H1 (cell line): ENCODE results near the gene MPHOSPH8. TPM values are rescaled to one million over a fixed set of nuclear protein-coding genes. Genes with fewer than 3 reads are reported as not detected.

ENCODE experiments used
- CTCF ChIA-PET: fragments of 300-600 bp; sonication (Branson Sonifier 250); formaldehyde crosslinking; loops from one replicate; lab custom pipeline; 2021; ENCODE audit not compliant: partially characterized antibody; lab: Charles Lee
- POLR2A ChIA-PET: fragments of 300-600 bp; sonication (Branson Sonifier 250); formaldehyde crosslinking; loops from one replicate; lab custom pipeline; 2021; ENCODE audit warnings: inconsistent platforms; ENCODE audit not compliant: partially characterized antibody; lab: Charles Lee
- DNase-seq, 2 experiments: peaks; one replicate each; pipeline versions ENCODE4 v3.0.0 to v3.0.0-alpha.2; 2010 to 2022; ENCODE audit warnings: low spot score in 2 of 2, low read depth in 1 of 2, mixed read lengths in 1 of 2
- FAIRE-seq: peaks from 2 replicates; lab custom pipeline; 2011; peaks lifted over from hg19 to GRCh38; lab: Jason Lieb, UNC
- H2AFZ ChIP-seq: 2 replicates; pipeline ENCODE4 v1.8.1; 2012; ENCODE audit warnings: low read length, inconsistent platforms
- H2AK5ac ChIP-seq: 2 replicates; pipeline ENCODE4 v1.6.1; 2013; ENCODE audit warnings: low read depth, low read length
- H2BK120ac ChIP-seq: replicated peaks from 2 replicates; pipeline ENCODE3; 2013; ENCODE audit warnings: low read depth, low read length, inconsistent platforms
- H2BK12ac ChIP-seq: 2 replicates; pipeline ENCODE4 v1.6.1; 2013; ENCODE audit warnings: low read depth, low read length
- H2BK15ac ChIP-seq: 2 replicates; pipeline ENCODE4 v1.6.1; 2013; ENCODE audit warnings: low read length
- H2BK20ac ChIP-seq: 2 replicates; pipeline ENCODE4 v1.6.1; 2013; ENCODE audit warnings: low read length
- H2BK5ac ChIP-seq: 2 replicates; pipeline ENCODE4 v1.6.1; 2013; ENCODE audit warnings: low read depth, low read length
- H3K14ac ChIP-seq: 2 replicates; pipeline ENCODE4 v1.6.1; 2013; ENCODE audit warnings: inconsistent platforms; ENCODE audit not compliant: insufficient read length
- H3K18ac ChIP-seq: 2 replicates; pipeline ENCODE4 v1.6.1; 2013; ENCODE audit warnings: low read length; ENCODE audit errors: extremely low read depth
- H3K23ac ChIP-seq: 2 replicates; pipeline ENCODE4 v1.6.1; 2013; ENCODE audit warnings: inconsistent platforms; ENCODE audit not compliant: insufficient read length
- H3K23me2 ChIP-seq: 2 replicates; pipeline ENCODE4 v1.6.1; 2013; ENCODE audit warnings: low read depth, low read length
- H3K27ac ChIP-seq: 2 replicates; pipeline ENCODE4 v1.6.1; 2011; ENCODE audit warnings: low read depth, low read length, inconsistent platforms
- H3K27me3 ChIP-seq, 4 experiments: replicated peaks in 1 of 4; 1 replicate in 1 of 4; 2 replicates in 3 of 4; pipeline versions ENCODE4 v1.6.1 to v1.8.1; 2011 to 2013; ENCODE audit warnings: low read length in 3 of 4, mild to moderate bottlenecking in 3 of 4, inconsistent platforms in 2 of 4, mixed read lengths in 2 of 4, moderate library complexity in 1 of 4; ENCODE audit not compliant: control insufficient read depth in 3 of 4, insufficient read depth in 3 of 4; ENCODE audit errors: extremely low read depth in 1 of 4
- H3K36me3 ChIP-seq, 4 experiments: 2 replicates each; pipeline versions ENCODE4 v1.6.1 to v1.8.1; 2011 to 2013; ENCODE audit warnings: mild to moderate bottlenecking in 4 of 4, low read length in 3 of 4, moderate library complexity in 2 of 4, control low read depth in 1 of 4, inconsistent platforms in 1 of 4; ENCODE audit not compliant: insufficient read depth in 4 of 4, control insufficient read depth in 2 of 4
- H3K4ac ChIP-seq: replicated peaks from 2 replicates; pipeline ENCODE3; 2013; ENCODE audit warnings: low read length, low read depth, mixed read lengths, inconsistent platforms; ENCODE audit not compliant: insufficient read length
- H3K4me1 ChIP-seq, 4 experiments: replicated peaks in 1 of 4; 1 replicate in 1 of 4; 2 replicates in 3 of 4; pipeline versions ENCODE4 v1.6.1 to v1.8.1; 2011 to 2013; ENCODE audit warnings: low read length in 3 of 4, inconsistent platforms in 2 of 4, mixed read lengths in 1 of 4; ENCODE audit not compliant: insufficient read depth in 4 of 4, control insufficient read depth in 3 of 4
- H3K4me2 ChIP-seq, 2 experiments: 2 replicates each; pipeline versions ENCODE4 v1.6.1 to v1.8.1; 2011 to 2013; ENCODE audit warnings: low read depth in 2 of 2, low read length in 2 of 2, control low read depth in 1 of 2, inconsistent platforms in 1 of 2, mild to moderate bottlenecking in 1 of 2; ENCODE audit not compliant: insufficient read depth in 1 of 2
- H3K4me3 ChIP-seq, 4 experiments: fragments of 200-600, 300-600 bp in 1 of 4; sonication (generic), shearing (Covaris generic), sonication (Bioruptor Twin) in 1 of 4; 2 replicates each; pipeline versions ENCODE4 v1.5.1 to v1.8.1; 2011 to 2016; ENCODE audit warnings: low read length in 4 of 4, low read depth in 3 of 4, control low read depth in 2 of 4, inconsistent platforms in 2 of 4, mild to moderate bottlenecking in 2 of 4, mixed read lengths in 1 of 4, moderate library complexity in 1 of 4; ENCODE audit not compliant: insufficient read depth in 2 of 4; ENCODE audit errors: extremely low read depth in 1 of 4
- H3K56ac ChIP-seq: replicated peaks from 2 replicates; pipeline ENCODE3; 2013; ENCODE audit warnings: low read depth, mild to moderate bottlenecking, mixed read lengths, low read length, inconsistent platforms; ENCODE audit not compliant: insufficient read length
- H3K79me1 ChIP-seq: 2 replicates; pipeline ENCODE4 v1.6.1; 2013; ENCODE audit warnings: low read depth, low read length, control low read depth
- H3K79me2 ChIP-seq, 2 experiments: 2 replicates each; pipeline versions ENCODE4 v1.6.1 to v1.8.1; 2012 to 2013; ENCODE audit warnings: low read length in 2 of 2, mild to moderate bottlenecking in 2 of 2, inconsistent platforms in 1 of 2; ENCODE audit not compliant: insufficient read depth in 2 of 2, control insufficient read depth in 1 of 2
- H3K9ac ChIP-seq, 4 experiments: replicated peaks in 1 of 4; 1 replicate in 1 of 4; 2 replicates in 3 of 4; pipeline versions ENCODE4 v1.6.1 to v1.8.1; 2011 to 2013; ENCODE audit warnings: low read depth in 3 of 4, low read length in 3 of 4, control low read depth in 2 of 4, mild to moderate bottlenecking in 2 of 4, moderate library complexity in 2 of 4, inconsistent platforms in 1 of 4; ENCODE audit errors: extremely low read depth in 1 of 4
- H3K9me3 ChIP-seq, 2 experiments: 2 replicates each; pipeline versions ENCODE4 v1.6.1 to v1.8.1; 2012 to 2013; ENCODE audit warnings: mild to moderate bottlenecking in 2 of 2, moderate library complexity in 2 of 2, control low read depth in 1 of 2, inconsistent platforms in 1 of 2, low read depth in 1 of 2, low read length in 1 of 2, mixed read lengths in 1 of 2; ENCODE audit not compliant: insufficient read depth in 2 of 2
- H4K20me1 ChIP-seq, 2 experiments: replicated peaks in 1 of 2; 2 replicates each; pipeline versions ENCODE3 to v1.8.1; 2011 to 2013; ENCODE audit warnings: inconsistent platforms in 2 of 2, low read length in 2 of 2, mild to moderate bottlenecking in 1 of 2; ENCODE audit not compliant: insufficient read depth in 2 of 2, control insufficient read depth in 1 of 2
- H4K5ac ChIP-seq: 2 replicates; pipeline ENCODE4 v1.6.1; 2013; ENCODE audit warnings: low read length, low read depth, mixed read lengths, inconsistent platforms; ENCODE audit not compliant: insufficient read length
- H4K8ac ChIP-seq: 2 replicates; pipeline ENCODE4 v1.8.0; 2013; ENCODE audit warnings: mild to moderate bottlenecking, moderate library complexity, low read length, inconsistent platforms; ENCODE audit not compliant: insufficient read depth; ENCODE audit errors: extremely low read depth
- H4K91ac ChIP-seq: replicated peaks from 2 replicates; pipeline ENCODE3; 2013; ENCODE audit warnings: low read length, mixed read lengths, inconsistent platforms; ENCODE audit not compliant: insufficient read length
- ATF2 ChIP-seq: IDR thresholded peaks from 2 replicates; pipeline ENCODE4 v1.6.1; 2012; ENCODE audit warnings: low read length, inconsistent platforms
- BACH1 ChIP-seq: IDR thresholded peaks from 2 replicates; pipeline ENCODE4 v1.6.1; 2012; ENCODE audit warnings: low read length, improper control_type of control experiment
- CBX5 ChIP-seq: fragments of 300-800, 300-1000 bp; sonication (generic); IDR thresholded peaks from 2 replicates; pipeline ENCODE4 v1.7.1; 2016; ENCODE audit warnings: antibody characterized with exemption, low read length, low read depth
- CTBP2 ChIP-seq: IDR thresholded peaks from 2 replicates; pipeline ENCODE4 v1.7.0; 2011; ENCODE audit warnings: borderline replicate concordance, mild to moderate bottlenecking, moderate library complexity, mixed read lengths, low read length; ENCODE audit not compliant: insufficient read depth, insufficient read length
- HDAC6 ChIP-seq: IDR thresholded peaks from one replicate; pipeline ENCODE4 v1.7.1; 2012; ENCODE audit warnings: low read depth, mild to moderate bottlenecking, inconsistent platforms, low read length, moderate library complexity
- JUN ChIP-seq: IDR thresholded peaks from 2 replicates; pipeline ENCODE4 v1.6.1; 2011; ENCODE audit warnings: low read depth, mild to moderate bottlenecking, improper control_type of control experiment, low read length
- KDM1A ChIP-seq: fragments of 200-600, 300-600 bp; sonication (generic); IDR thresholded peaks from 2 replicates; pipeline ENCODE4 v1.7.1; 2016; ENCODE audit warnings: mild to moderate bottlenecking, low read length, borderline replicate concordance
- POLR2AphosphoS5 ChIP-seq: IDR thresholded peaks from 2 replicates; pipeline ENCODE4 v1.6.1; 2011; ENCODE audit warnings: low read depth, low read length
- SIX5 ChIP-seq: IDR thresholded peaks from 2 replicates; pipeline ENCODE4 v1.6.1; 2011; ENCODE audit warnings: mild to moderate bottlenecking, low read depth, low read length
- SP1 ChIP-seq: IDR thresholded peaks from 2 replicates; pipeline ENCODE4 v1.6.1; 2011; ENCODE audit warnings: low read depth, low read length
- ZNF274 ChIP-seq: IDR thresholded peaks from 2 replicates; pipeline ENCODE4 v1.7.0; 2012; ENCODE audit warnings: low read length, borderline replicate concordance; ENCODE audit errors: extremely low read depth
- WGBS, 2 experiments: shearing (Covaris generic) in 1 of 2; methylation state at CpG; one replicate each; pipeline versions ENCODE4 v1.1.6 to v1.1.7; 2013 to 2015; ENCODE audit warnings: low lambda C conversion rate in 2 of 2, mixed read lengths in 2 of 2, inconsistent platforms in 1 of 2, low coverage in 1 of 2, missing lambda C conversion rate in 1 of 2; ENCODE audit not compliant: insufficient replicate concordance in 2 of 2, insufficient coverage in 1 of 2, insufficient read length in 1 of 2; ENCODE audit errors: extremely low coverage in 1 of 2, missing lambda C conversion rate in 1 of 2; 5-methylcytosine and 5-hydroxymethylcytosine counted together
- polyA plus RNA-seq, 7 experiments: library from polyadenylated mRNA; depleted of rRNA in 3 of 7; stranded (reverse) in 5 of 7; unstranded in 2 of 7; fragments of >200 nt in 5 of 7; fragments of 200-250 nt in 2 of 7; gene quantifications; 1 replicate in 5 of 7; 2 replicates in 1 of 7; 4 replicates in 1 of 7; pipeline versions ENCODE4 v1.2.1 to v1.2.3, GENCODE V29; 2011 to 2013; ENCODE audit warnings: missing spikeins in 2 of 7, mixed read lengths in 2 of 7
- total RNA-seq: library from RNA; stranded (reverse); fragmentation: NEBNext Ultra II Directional; extraction: Animal tissue kit (Norgen Biotek cat#: 25700); gene quantifications from 2 replicates; pipeline ENCODE4 v1.2.1, GENCODE V29; 2021

MPHOSPH8 gene
- total and polyA plus RNA-seq, 2 of the 8 experiments (the other 6 are each of a cell fraction or from before 2014, with no cell fraction given) = 8.3 to 20.5 TPM

GRCh38 chr13:19605161-19605955 is 28.1 kb upstream of the MPHOSPH8 start:
- Histone ChIP-seq H4K91ac (no peak overlapping the region), H3K23ac (no peak overlapping the region), H3K36me3 (peaks cover 0 to 4% (median 0%) of the 10 kb centered on the region in 4 experiments; a peak in 1 of 8 replicates), H3K4me2 (no peak overlapping the region), H3K9me3 (peaks cover 7 to 13% of the 10 kb centered on the region in 2 experiments; a peak in 2 of 4 replicates), H3K14ac (no peak overlapping the region), H4K5ac (no peak overlapping the region), H2BK5ac (no peak overlapping the region), H3K27ac (no peak overlapping the region), H3K23me2 (peaks cover 6% of the 10 kb centered on the region; the same call in 1 of the 2 replicates), H3K4me1 (peaks cover 0 to 2% (median 0%) of the 10 kb centered on the region in 4 experiments; a peak in 1 of 7 replicates), H3K79me2 (peaks cover 0 to 3% of the 10 kb centered on the region in 2 experiments; a peak in 1 of 4 replicates), H4K8ac (no peak overlapping the region), H3K56ac (no peak overlapping the region), H3K4ac (no peak overlapping the region), H4K20me1 (no peaks in the 10 kb centered on the region), H2BK20ac (no peak overlapping the region), H3K27me3 (peaks cover 0 to 11% (median 8%) of the 10 kb centered on the region in 4 experiments; a peak in 5 of 7 replicates), H2BK120ac (no peak overlapping the region), H3K9ac (no peak overlapping the region), H2BK15ac (no peak overlapping the region), H2AK5ac (no peak overlapping the region), H3K18ac (no peak overlapping the region), H3K79me1 (no peaks in the 10 kb centered on the region), H3K4me3 (no peak overlapping the region), H2BK12ac (no peak overlapping the region), H2AFZ (no peak overlapping the region)
- FAIRE-seq (no peak), DNase-seq (no peak)
- POLR2A ChIA-PET = no interaction called here
- WGBS, 2 experiments = 89% methylated on average over 7 of the region's 7 CpGs; no CpG with 5 or more reads in 1 of the 2 experiments
- CTCF ChIA-PET = interaction anchor here (1.0 kb wide), 1 partner anchor 12 kb away, joined by 3 read pairs; no protein-coding TSS in a partner anchor
- TF ChIP-seq ZNF274 (no peak), CBX5 (no peak), HDAC6 (no peak), SP1 (no peak), KDM1A (no peak), CTBP2 (no peak), POLR2AphosphoS5 (no peak), SIX5 (no peak), ATF2 (no peak), BACH1 (no peak), JUN (no peak)
